K562 (cell line): Measurements from ENCODE around the gene SEPTIN1. TPM values are rescaled to one million over a fixed set of nuclear protein-coding genes. Genes with fewer than 3 reads are reported as not detected.

Experiments used
- ARID2 ChIP-seq: fragments of 450-650 bp; IDR thresholded peaks from 2 replicates; pipeline ENCODE4 v1.6.1; 2017; ENCODE audit warnings: antibody characterized with exemption, mild to moderate bottlenecking
- ASH1L ChIP-seq: fragments of 450-650 bp; IDR thresholded peaks from 2 replicates; pipeline ENCODE4 v1.6.1; 2018; ENCODE audit warnings: borderline replicate concordance, mild to moderate bottlenecking, low read depth; ENCODE audit not compliant: partially characterized antibody
- E2F3 ChIP-seq: fragments of 250-450 bp; sonication (Bioruptor Pico); IDR thresholded peaks from 2 replicates; pipeline ENCODE4 v1.4.0; 2020; ENCODE audit warnings: mild to moderate bottlenecking
- EHMT2 ChIP-seq: fragments of 450-650 bp; IDR thresholded peaks from 2 replicates; pipeline ENCODE4 v1.6.1; 2018; ENCODE audit warnings: antibody characterized with exemption
- ELK3 ChIP-seq: fragments of 450-650 bp; formaldehyde crosslinking; IDR thresholded peaks from 2 replicates; pipeline ENCODE4 v1.4.0; 2020; ENCODE audit warnings: mild to moderate bottlenecking
- ETV6 ChIP-seq, 3 experiments: fragments of 150-350 bp in 1 of 3; sonication (generic) in 1 of 3; formaldehyde crosslinking in 1 of 3; IDR thresholded peaks; 2 replicates each; pipeline versions ENCODE4 v1.6.1 to v1.8.0; 2014 to 2022; ENCODE audit warnings: borderline replicate concordance in 2 of 3, low read depth in 2 of 3, antibody characterized with exemption in 1 of 3, low read length in 1 of 3, mild to moderate bottlenecking in 1 of 3, missing genetic modification reagents in 1 of 3
- FOS ChIP-seq: IDR thresholded peaks from 3 replicates; pipeline ENCODE4 v1.6.1; 2011; ENCODE audit not compliant: insufficient read length; ENCODE audit errors: extremely low read depth
- HDAC6 ChIP-seq: IDR thresholded peaks from 2 replicates; pipeline ENCODE4 v1.6.1; 2012; ENCODE audit warnings: low read depth, mild to moderate bottlenecking, control low read depth, inconsistent platforms, low read length, moderate library complexity
- HNRNPK ChIP-seq: fragments of 200-400 bp; formaldehyde crosslinking; IDR thresholded peaks from one replicate; pipeline ENCODE4 v1.6.1; 2018; ENCODE audit warnings: mild to moderate bottlenecking, low read depth, low read length; ENCODE audit not compliant: poor library complexity, severe bottlenecking
- IRF2 ChIP-seq: sonication (generic); formaldehyde crosslinking; IDR thresholded peaks from 2 replicates; pipeline ENCODE4 v1.8.1; 2022; ENCODE audit warnings: mild to moderate bottlenecking, missing genetic modification reagents
- KAT8 ChIP-seq: fragments of 450-650 bp; IDR thresholded peaks from 2 replicates; pipeline ENCODE4 v1.6.1; 2016; ENCODE audit warnings: low read depth, mild to moderate bottlenecking
- MAFK ChIP-seq: IDR thresholded peaks from 2 replicates; pipeline ENCODE4 v1.6.1; 2011; ENCODE audit warnings: low read length, improper control_type of control experiment
- PRMT5 ChIP-seq: sonication (generic); formaldehyde crosslinking; IDR thresholded peaks from 2 replicates; pipeline ENCODE4 v1.5.0; 2020; ENCODE audit warnings: missing genetic modification reagents
- RNF219 ChIP-seq: fragments of 250-450 bp; sonication (Bioruptor Pico); IDR thresholded peaks from 2 replicates; pipeline ENCODE4 v1.5.0; 2022; ENCODE audit warnings: mild to moderate bottlenecking
- SMAD2 ChIP-seq: fragments of 150-350 bp; IDR thresholded peaks from 2 replicates; pipeline ENCODE4 v1.6.1; 2014; ENCODE audit warnings: low read depth, mild to moderate bottlenecking, low read length
- SNAPC5 ChIP-seq: fragments of 250-450 bp; sonication (Bioruptor Pico); IDR thresholded peaks from 2 replicates; pipeline ENCODE4 v1.8.0; 2021; ENCODE audit warnings: moderate library complexity, mild to moderate bottlenecking, inconsistent platforms
- XRCC3 ChIP-seq: fragments of 450-650 bp; IDR thresholded peaks from 2 replicates; pipeline ENCODE4 v1.6.1; 2017; ENCODE audit warnings: mild to moderate bottlenecking, moderate library complexity
- ZNF695 ChIP-seq: fragments of 450-650 bp; formaldehyde crosslinking; IDR thresholded peaks from 2 replicates; pipeline ENCODE4 v1.4.0; 2020; ENCODE audit warnings: mild to moderate bottlenecking, moderate library complexity
- ZNF707 ChIP-seq: fragments of 250-450 bp; sonication (Bioruptor Pico); conservative IDR thresholded peaks from 2 replicates; pipeline ENCODE4 v1.8.0; 2022; ENCODE audit warnings: inconsistent platforms, mild to moderate bottlenecking, moderate library complexity
- ZNF778 ChIP-seq: fragments of 450-650 bp; formaldehyde crosslinking; IDR thresholded peaks from 2 replicates; pipeline ENCODE4 v1.4.0; 2020; ENCODE audit warnings: mild to moderate bottlenecking, moderate library complexity
- polyA plus RNA-seq, 8 experiments: library from polyadenylated mRNA; depleted of rRNA in 4 of 8; stranded (reverse) in 5 of 8; unstranded in 3 of 8; fragments of >200 nt; fragmentation: Nextera tagmentation in 2 of 8; fragmentation: Illumina TruSeq in 1 of 8; extraction: Ambion mirVana in 2 of 8; extraction: Trizol in 1 of 8; gene quantifications; 2 replicates each; pipeline versions ENCODE4 v1.2.1 to v1.2.3, GENCODE V29; 2011 to 2014; ENCODE audit warnings: inconsistent platforms in 1 of 8, missing spikeins in 1 of 8
- total RNA-seq, 7 experiments: library from RNA; depleted of rRNA in 6 of 7; stranded (reverse); fragments of >200 nt in 6 of 7; fragmentation: Illumina TruSeq in 2 of 7; extraction: Trizol in 2 of 7; gene quantifications; 2 replicates each; pipeline versions ENCODE4 v1.2.1 to v1.2.3, GENCODE V29; 2011 to 2021; ENCODE audit warnings: low replicate concordance in 1 of 7
- TF ChIP-seq, protein P1 (sequence below): fragments of 450-650 bp; IDR thresholded peaks from 2 replicates; pipeline ENCODE4 v1.7.1; 2018; ENCODE audit warnings: mild to moderate bottlenecking, low read depth; ENCODE audit not compliant: partially characterized antibody
- TF ChIP-seq, protein P2 (sequence below): fragments of 450-650 bp; IDR thresholded peaks from 2 replicates; pipeline ENCODE4 v1.7.0; 2016; ENCODE audit warnings: borderline replicate concordance

Gene SEPTIN1
- total and polyA plus RNA-seq, 9 of the 15 experiments (the other 6 are each of a cell fraction or from before 2014, with no cell fraction given) = 0.23 to 5.6 (median 1.7) TPM; not detected in 1

DNA sequence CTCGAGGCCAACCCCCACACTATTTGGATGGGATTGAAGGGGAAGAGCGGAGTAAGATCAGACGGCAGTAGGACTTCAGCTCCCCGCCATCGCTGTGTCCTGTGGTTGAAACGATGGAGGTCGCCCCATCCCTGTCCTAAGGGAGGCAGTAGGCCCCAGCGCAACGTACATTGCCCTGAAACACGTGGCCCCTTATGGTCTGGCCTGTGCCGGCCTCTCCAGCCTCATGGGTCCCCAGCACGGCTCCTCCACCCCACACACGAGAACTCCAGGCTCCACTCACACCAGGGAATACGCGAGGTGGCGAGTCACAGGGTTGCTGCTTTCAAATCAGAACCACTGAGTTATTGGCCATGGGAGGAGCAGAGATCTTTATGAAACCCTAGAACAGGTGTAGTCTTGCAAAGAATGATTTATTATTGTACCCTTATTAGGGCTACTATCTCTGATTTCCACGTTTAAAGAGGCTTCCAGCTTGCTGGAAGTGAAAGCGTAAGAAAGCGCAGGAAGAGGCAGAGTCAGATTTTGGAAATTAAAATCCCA lies 48.1 kb upstream of the SEPTIN1 start (continued):
- TF ChIP-seq FOS (no peak), ELK3 (CRISPR knock-in tag) (no peak), ARID2 (peak; percentile 2; the same call in 1 of the 2 replicates), ZNF778 (CRISPR knock-in tag) (no peak), IRF2 (CRISPR knock-in tag) (no peak), HNRNPK (no peak), ASH1L (no peak), PRMT5 (CRISPR knock-in tag) (no peak), HDAC6 (no peak), KAT8 (no peak), ZNF695 (CRISPR knock-in tag) (no peak), RNF219 (no peak), SMAD2 (no peak), SNAPC5 (CRISPR knock-in tag) (no peak), MAFK (no peak), EHMT2 (peak; percentile 53; the same call in 1 of the 2 replicates), ZNF707 (CRISPR knock-in tag) (no peak), E2F3 (peak; percentile 20; the same call in 1 of the 2 replicates), ETV6 (IDR thresholded peaks at IDR 0.05; ENCODE audit: borderline replicate concordance in 1 of 2, low read depth in 2 of 2, low read length in 1 of 2) (no peak), ETV6 (CRISPR knock-in tag; IDR thresholded peaks at IDR 0.05; ENCODE audit: borderline replicate concordance) (no peak), XRCC3 (no peak)
- TF ChIP-seq, protein P1, sequence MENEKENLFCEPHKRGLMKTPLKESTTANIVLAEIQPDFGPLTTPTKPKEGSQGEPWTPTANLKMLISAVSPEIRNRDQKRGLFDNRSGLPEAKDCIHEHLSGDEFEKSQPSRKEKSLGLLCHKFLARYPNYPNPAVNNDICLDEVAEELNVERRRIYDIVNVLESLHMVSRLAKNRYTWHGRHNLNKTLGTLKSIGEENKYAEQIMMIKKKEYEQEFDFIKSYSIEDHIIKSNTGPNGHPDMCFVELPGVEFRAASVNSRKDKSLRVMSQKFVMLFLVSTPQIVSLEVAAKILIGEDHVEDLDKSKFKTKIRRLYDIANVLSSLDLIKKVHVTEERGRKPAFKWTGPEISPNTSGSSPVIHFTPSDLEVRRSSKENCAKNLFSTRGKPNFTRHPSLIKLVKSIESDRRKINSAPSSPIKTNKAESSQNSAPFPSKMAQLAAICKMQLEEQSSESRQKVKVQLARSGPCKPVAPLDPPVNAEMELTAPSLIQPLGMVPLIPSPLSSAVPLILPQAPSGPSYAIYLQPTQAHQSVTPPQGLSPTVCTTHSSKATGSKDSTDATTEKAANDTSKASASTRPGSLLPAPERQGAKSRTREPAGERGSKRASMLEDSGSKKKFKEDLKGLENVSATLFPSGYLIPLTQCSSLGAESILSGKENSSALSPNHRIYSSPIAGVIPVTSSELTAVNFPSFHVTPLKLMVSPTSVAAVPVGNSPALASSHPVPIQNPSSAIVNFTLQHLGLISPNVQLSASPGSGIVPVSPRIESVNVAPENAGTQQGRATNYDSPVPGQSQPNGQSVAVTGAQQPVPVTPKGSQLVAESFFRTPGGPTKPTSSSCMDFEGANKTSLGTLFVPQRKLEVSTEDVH = no peak
- TF ChIP-seq, protein P2, sequence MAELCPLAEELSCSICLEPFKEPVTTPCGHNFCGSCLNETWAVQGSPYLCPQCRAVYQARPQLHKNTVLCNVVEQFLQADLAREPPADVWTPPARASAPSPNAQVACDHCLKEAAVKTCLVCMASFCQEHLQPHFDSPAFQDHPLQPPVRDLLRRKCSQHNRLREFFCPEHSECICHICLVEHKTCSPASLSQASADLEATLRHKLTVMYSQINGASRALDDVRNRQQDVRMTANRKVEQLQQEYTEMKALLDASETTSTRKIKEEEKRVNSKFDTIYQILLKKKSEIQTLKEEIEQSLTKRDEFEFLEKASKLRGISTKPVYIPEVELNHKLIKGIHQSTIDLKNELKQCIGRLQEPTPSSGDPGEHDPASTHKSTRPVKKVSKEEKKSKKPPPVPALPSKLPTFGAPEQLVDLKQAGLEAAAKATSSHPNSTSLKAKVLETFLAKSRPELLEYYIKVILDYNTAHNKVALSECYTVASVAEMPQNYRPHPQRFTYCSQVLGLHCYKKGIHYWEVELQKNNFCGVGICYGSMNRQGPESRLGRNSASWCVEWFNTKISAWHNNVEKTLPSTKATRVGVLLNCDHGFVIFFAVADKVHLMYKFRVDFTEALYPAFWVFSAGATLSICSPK = no peak
